CD4-positive, alpha-beta T cell treated with Interferon alpha-2 for 1 hour (primary cell): Measurements from ENCODE around the gene TRIM25.
A peak's percentile ranks its signal among the peaks of the same experiment; 100 is the strongest.

Source experiments
- DNase-seq, 2 donors: peaks; one replicate each; pipeline ENCODE4 v3.0.0-alpha.2; 2020 to 2022

TRIM25 gene

DNA sequence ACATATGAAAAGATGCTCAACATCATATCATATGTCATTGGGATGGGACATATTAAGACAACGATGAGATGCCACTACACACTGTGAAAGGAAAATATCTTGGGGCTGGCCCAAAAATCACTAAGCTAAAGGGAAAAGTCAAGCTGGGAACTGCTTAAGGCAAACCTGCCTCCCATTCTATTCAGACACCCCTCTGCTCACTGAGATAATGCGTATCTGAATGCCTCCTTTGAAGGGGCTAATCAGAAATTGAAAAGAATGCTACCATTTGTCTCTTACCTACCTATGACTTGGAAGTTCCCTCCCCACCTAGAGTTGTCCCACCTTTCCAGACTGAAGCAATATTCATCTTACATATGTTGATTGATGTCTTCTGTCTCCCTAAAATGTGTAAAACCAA is 11.2 kb upstream of the TRIM25 start:
- DNase-seq: no peak

DNA sequence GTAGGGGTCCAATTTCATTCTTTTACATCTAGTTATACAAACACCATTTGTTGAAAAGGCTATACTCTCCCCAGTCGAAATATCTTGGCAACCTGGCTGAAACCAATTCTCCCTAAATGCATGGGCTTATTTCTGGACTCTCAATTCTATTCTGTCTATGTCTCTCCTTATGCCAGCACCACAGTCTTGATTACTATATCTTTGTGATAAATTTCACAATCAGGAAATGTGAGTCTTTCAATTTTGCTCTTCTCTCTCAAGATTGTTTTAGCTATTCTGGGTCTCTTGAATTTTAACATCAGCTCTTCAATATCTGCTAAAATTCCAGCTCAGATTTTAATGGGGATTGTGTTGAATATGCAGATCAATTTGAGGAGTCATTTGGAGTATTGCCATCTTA is 5.9 kb upstream of the TRIM25 start:
- DNase-seq: no peak

DNA sequence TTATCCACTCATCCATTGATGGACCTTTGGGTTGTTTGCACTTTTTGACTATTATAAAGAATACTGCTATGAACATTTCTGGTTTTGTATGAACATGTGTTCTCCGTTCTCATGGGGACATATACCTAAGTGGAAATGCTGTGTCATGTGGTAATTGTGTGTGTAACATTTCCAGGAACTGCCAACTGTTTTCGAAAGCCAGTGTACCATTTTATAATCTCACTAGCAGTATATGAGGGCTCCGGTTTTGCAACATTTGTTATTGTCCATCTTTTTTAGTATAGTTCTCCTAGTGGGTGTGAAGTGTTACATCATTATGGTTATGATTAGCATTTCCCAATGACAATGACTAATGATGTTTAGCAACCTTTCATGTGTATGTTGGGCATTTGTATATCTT is 5.1 kb upstream of the TRIM25 start:
- DNase-seq: peak in 1 of 2 donors; percentile 65

DNA sequence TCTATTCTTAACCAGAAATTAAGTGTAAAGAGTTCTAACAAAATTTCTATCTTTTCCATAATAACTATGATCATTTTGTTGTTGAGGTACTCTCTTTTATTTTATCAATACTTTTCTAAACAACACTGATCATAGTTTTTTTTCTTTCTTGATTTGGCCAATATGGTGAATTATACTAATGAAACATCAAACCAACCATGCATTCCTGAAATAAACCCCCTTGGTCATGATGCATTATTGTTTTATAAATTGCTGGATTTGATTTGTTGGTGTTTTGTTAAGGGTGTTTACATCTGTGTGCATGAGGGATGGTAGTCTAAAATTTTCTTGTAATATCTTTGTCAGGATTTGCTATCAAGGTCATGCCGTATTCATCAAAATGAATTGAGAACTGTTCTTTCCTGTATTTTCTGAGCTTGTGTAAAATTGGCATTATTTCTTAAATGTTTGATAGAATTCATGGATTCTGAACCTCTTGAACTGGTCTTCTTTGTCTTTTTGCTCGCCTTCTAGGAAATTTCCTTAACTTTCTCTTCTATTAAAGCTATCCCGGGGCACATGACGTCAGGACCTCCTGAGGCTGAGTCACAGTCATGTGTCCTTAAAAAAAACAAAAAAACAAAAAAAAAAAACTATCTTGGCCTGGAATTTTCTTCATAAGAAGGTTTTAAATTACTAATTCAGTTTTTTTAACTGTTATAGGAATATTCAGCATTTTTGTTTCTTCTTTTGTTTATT is 3.9 kb upstream of the TRIM25 start:
- no peak for DNase-seq

DNA sequence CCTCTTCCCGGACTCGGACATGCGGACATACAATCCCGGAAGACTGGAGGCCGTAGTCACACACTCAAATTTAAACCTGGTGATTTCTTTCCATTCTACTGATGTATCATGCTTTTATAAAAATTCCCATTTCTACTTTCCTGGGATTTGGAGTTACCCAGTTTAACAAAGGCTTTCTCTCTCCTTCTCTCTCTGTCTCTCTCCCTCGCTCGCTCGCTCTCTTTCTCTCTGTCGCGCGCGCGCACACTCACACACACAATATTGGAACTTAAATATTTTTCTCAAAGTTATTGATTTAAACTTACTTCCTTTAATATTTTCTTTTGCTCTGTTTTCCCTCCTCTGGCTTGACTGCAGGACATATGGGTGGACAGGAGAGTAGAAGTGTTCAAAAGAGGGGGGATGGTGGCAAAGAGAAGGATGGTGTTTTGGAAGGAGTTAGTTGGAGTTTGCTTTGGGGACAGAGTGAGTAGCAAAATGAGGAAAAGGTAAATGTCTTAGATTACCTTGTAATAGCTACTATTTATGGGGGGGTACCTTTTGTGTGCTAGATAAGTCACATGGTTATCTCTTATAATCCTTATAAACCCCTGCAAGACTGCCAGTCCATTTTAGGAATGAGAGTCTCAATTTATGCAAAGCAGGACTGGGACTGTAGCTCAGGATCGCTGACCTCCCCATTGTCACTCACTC is 878 bp upstream of the TRIM25 start:
- DNase-seq: no peak

DNA sequence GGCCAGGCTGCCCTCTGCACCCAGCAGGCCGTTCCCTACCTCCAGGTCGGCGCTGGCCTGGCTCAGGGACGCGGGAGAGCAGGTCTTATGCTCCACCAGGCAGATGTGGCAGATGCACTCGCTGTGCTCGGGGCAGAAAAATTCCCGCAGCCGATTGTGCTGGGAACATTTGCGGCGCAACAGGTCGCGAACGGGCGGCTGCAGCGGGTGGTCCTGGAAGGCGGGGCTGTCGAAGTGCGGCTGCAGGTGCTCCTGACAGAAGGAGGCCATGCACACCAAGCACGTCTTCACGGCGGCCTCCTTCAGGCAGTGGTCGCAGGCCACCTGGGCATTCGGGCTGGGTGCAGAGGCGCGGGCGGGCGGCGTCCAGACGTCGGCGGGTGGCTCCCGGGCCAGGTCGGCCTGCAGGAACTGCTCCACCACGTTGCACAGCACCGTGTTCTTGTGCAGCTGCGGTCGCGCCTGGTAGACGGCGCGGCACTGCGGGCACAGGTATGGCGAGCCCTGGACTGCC is 439 bp downstream of the TRIM25 start:
- DNase-seq: no peak

DNA sequence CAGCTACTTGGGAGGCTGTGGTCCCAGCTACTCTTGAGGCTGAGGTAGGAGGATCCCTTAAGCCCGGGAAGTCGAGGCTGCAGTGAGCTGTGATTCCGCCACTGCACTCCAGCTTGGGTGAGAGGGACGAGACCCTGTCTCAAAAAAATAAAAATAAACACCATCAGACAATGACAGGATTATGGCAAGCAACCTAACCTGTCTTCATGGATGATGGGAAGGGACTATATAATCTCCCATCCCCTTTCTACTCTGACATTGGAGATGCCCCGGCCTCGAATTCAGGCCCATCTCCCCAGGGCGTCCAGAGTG is 893 bp downstream of the TRIM25 start:
- DNase-seq: no peak

DNA sequence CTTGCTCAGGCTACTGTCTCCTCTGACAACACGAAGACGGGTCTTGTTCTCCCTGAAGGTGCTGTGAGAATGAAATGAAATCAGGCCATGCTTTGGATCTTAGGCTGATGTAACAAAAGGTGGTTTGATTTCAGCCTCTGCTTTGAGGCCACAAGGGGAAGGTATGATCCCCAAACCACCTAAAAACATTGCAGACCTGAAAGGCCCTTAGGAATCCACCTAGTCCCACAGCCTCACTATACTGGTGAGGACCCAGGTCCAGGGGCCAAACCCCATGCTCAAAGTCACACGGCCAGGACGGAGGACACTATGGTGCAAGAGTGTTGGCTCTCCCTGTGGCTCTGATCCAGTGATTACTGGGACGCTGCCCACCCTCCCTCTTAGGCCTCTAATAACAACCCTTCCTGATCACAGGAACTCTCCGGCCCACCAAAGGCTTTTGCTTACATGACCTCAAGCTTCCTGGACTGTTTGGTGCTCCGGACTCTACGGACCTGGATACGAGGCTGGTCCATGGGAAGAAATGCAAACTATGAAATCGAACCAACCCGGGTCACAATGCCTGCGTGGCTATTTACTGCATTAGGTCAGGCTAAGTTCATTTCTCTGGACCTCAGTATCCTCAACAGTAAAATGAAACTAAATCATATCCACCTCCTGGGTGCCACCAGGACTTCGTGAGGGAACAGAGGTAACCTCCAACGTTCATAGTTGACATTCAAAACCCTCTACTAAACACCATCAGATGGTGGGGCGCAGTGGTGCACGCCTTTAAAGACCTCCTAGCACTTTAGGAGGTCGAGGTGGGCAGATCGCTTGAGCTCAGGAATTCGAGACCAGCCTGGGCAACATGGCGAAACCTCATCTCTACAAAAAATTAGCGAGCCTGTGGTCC is 1.5 kb downstream of the TRIM25 start:
- DNase-seq: peak in 1 of 2 donors; percentile 29

DNA sequence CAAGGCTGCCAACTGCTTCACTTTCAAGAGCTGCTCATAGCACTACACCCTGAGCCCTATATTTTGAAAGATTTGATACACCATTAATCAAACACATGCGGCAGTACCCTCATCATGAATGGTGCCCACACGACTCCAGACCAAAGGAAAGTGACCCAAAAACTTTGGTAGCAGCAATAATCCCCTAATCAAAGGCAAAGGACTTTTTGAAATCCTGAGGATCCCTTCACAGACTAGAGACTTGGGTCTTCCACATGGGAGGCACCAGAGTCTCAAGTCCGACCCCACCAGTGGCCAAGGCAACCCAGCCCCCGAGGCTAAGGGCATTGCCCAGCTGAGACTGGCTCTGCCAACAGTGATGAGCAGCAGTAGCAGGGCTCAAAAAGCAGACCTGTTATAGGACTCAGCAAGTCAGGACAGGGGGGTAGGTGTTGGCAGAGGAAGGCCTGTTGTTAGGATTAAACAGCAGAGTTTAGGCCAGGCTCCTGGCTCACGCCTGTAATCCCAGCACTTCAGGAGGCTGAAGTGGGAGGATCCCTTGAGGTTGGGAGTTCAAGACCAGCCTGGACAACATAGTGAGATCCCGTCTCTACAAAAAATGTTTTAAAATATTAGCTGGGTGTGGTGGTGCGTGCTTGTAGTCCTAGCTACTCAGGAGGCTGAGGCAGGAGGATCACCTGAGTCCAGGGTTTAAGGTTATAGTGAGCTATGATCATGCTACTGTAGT is 3.2 kb downstream of the TRIM25 start:
- DNase-seq: no peak

DNA sequence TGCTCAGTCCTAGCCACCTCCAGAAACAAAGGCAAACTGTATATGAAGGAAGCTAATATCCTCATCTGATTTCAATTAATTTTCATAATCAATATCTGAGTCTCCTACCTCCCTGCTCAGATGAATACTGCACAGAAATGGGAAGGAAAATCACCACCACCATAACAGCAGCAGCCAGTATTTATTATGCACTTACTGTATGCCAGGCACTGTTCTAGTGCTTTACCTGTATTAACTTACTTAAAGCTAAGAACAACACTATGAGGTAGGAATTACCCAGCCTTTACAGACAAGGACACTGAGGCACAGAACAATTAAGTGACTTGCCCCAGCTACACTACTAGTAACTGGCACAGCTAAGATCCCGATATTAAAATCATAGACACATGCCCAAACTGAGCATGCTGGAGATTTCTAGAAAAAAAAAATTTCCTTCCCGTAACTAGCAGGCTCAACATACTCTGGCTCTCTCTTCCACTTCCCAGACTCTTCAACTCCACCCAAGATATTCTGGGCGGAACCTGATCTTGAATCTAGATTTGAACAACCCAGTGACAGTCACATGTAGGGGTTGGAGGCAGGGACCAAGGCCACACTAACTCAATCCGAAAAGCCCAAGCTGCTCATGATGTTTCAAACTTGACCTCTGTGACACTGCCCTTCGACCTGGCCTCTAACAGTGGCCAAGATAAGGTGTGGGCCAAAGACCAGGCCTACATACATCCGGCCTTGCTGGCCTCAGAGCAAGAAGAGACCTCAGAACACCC is 3.9 kb downstream of the TRIM25 start:
- no peak for DNase-seq

DNA sequence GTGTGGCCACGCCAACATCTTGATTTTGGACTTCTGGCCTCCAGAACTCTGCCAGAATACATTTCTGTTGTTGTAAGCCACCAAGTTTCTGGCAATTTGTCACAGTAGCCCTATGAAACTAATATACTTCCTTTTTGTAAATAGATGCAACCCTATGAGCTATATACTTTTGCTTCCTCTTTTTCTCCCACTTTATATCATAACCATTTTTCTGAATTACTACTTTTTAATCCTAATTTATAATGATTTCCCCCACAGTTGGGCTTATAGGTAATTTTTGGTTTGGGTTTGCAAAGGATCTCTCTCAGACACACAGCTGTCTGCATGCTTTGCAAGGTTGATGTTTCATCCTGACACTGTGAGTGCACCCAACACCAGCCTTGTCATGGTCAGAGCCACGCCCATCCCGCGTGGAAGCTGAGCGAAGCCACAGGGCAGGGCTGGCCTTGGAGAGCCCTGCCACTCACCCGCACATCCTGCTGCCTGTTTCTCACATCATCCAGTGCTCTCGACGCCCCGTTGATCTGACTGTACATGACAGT is 5.8 kb downstream of the TRIM25 start:
- DNase-seq: peak; percentile 50 to 72

DNA sequence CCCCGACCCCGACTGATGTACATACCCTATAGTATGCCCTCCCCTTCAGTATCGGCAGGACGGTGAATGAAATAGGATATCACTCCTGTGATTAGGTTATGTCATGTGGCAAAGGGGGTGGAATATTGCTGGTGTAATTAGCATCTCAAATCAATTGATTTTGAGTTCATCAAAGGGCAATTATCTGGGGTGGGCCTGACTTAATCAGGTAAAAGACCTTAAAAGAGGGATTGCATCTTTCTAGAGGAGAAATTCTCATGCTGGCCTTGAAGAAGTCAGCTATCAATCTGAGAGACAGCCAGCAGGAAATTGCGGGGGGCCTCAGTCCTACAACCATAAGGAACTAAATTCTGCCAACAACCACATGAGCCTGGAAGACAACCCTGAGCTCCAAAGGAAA is 10.3 kb downstream of the TRIM25 start:
- no peak for DNase-seq

DNA sequence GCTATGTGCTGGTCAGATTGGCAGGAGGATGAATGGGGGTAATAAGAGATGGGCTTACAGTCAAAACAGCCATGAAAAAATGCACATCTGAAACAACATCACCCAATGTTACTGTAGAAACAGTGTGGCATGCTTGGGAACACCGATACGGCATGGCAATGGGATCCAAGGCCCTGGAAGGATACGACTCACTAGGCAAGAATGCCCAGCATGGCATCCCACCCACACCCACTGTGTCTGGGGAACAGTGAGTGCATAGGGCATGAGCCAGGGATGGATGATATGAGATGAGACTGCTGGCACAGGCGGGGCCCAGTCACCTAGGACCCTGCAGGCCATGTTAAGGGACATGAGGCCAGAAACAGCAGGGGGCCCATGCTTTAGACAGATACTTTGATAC is 11.5 kb downstream of the TRIM25 start:
- DNase-seq: no peak

DNA sequence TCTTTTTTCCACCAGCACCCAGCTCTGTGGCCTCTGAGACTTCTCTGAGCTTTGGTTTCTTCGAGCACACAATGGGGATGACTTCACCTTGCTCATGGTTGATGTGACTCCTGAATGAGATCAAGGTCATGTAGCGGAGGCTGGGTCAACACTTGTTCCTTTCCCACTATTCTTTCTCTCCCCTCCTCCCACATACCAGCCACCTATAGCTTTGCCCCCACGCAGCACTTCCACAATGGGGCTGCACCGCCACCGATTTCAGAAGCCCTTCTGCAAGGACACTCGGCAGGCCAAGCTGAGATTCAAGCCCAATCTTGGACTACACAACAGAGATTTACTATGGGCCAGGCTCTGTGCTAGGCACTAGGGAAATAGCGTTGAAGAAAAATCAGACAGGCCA is 14.4 kb downstream of the TRIM25 start:
- DNase-seq: no peak

DNA sequence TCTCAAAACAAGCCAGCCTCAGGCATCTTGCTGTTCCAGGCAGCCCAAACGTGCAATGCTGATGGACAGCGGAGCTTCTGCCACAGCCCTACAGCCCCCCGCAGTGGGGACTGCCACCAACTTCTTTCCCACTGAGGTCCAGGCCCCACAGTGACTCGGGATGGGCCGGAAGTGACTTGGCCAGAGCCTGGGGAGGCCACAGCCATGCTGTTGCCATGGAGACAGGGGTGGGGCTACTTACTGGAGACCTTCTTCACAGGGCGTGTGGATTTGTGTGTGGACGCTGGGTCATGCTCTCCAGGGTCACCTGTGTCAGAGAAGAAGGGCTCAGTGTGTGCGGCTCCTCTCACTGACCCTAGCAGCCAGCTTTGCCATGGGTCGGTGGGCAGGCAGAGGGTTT is 15.0 kb downstream of the TRIM25 start:
- DNase-seq: no peak

DNA sequence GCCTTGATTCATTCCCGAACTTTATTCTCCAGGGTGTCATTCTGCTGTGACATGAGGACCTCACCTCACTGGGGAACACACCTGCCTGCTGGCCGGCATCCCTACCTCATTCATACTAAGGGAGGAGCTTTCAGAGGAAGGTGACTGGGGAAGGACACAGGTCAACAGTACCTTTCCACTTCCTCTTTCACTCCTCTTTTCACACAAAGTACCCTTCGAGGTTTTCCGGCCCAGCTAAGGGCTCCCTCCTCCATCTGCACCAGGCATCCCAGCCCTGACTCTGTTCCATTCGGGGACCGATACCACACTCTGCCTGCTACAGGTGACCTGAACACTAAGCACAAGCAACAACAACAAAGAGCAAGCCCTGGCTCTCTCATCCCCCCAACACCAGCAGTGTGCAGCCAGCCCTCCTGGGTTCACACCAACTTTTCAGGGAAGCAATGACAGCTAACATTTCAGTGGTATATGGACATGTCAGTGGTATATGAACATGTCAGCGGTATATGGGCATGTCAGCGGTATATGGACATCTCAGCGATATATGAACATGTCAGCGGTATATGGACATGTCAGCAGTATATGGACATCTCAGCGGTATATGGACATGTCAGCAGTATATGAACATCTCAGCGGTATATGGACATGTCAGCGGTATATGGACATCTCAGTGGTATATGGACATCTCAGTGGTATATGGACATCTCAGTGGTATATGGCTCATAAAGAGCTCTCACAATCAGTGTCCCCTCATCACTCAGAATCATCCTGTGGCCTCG is 16.0 kb downstream of the TRIM25 start:
- DNase-seq: no peak

DNA sequence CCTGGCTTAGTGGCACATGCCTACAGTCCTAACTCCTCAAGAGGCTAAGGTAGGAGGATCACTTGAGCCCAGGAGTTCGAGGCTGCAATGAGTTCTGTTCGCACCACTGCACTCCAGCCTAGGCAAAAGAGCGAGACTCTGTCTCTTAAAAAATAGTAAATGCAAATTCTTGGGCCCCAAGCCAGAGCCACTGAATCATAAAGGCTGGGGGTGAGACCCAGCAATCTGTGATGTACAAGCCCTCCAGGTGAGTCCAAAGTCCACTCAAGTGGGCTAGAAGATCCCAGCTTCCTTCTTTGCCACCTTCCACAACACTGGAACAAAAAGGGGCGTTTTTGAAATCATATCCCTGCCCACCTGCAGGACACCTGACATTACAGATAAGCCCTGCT is 16.9 kb downstream of the TRIM25 start:
- no peak for DNase-seq

DNA sequence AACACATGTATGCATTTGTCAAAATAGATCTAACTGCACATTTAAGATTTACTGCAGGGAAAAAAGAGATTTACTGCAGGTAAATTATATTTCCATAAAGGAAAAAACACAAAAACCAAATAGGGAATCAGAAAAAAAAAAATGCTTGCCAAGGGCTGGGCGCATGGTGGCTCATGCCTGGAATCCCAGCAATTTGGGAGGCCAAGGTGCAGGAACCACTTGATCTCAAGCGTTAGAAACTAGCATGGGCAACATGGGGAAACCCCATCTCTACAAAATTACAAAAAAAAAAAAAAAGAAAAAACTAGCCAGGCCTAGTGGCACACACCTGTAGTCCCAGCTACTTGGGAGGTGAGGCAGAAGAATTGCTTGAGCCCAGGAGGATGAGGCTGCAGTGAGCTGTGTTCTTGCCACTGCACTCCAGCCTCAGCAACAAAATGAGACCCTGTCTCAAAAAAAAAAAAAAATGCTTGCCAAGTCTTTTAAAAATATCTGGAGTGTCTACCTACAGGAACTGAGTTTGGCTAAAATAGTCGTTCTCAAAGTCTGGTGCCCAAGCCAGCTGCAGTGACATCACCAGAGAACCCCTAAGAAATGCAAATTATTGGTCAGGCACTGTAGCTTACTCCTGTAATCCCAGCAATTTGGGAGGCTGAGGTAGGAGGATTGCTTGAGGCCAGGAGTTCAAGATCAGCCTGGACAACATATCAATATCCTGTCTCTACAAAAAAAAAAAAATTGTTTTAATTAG is 17.5 kb downstream of the TRIM25 start:
- no peak for DNase-seq

DNA sequence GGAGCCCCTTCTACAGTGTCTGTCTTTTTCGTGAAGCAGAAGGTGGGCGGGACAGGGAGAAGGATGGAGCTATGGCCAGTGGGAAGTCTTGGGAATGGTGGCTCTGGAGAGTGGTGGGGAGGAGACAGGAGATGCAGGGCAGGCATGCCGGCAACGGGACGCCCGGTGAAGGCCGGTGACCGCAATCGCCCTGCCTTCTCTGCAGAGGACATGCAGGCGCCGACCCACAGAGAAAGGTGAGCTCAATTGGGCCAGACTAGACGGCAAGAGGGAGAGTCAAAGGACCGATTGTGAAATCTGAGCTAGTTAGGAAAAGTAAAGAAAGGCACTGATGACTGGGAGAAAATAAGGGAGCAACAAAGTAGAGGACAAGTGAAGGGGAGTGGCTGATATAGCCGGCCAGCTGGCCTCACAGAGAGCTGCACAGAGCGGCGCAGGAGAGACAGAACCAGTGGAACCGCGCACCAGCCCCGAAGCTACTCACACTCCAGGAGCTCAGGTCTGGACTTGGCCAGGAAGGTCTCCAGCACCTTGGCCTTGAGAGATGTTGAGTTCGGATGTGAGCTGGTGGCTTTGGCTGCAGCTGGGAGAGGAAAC is 18.9 kb downstream of the TRIM25 start:
- DNase-seq: no peak

DNA sequence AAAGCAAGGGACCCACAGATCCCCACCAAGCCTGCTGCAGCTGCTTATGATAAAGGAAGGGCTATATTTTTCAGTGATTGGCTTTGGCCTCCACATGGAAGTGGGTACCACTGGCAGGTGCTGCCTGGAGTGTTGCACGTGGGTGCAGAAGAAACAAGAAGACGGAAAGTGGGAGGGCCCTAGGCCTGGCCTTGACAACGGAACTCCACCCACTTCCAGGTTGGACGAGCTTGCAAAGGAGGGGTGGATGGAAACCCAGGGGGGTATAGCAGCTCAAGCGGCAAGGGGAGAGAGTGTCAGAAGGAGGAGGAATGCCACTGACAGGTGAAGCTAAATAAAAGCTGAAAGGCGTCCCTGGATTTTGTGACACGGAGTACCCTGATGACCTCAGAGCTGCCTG is 20.3 kb downstream of the TRIM25 start:
- DNase-seq: no peak
